Mesodermal cell (in vitro differentiated cells): ENCODE data around the gene KDM4C.
"Not testable (repeated sequence)": the region's sequence is repeated elsewhere in the genome, so short reads cannot be mapped to it uniquely, and the experiment has no call there.

ENCODE experiments used
- H3K27ac ChIP-seq: 2 replicates; pipeline ENCODE4 v1.7.0; 2013; ENCODE audit warnings: mild to moderate bottlenecking, low read depth, low read length, moderate library complexity; ENCODE audit not compliant: severe bottlenecking
- H3K36me3 ChIP-seq: 2 replicates; pipeline ENCODE4 v1.7.1; 2013; ENCODE audit warnings: mild to moderate bottlenecking, low read length, moderate library complexity; ENCODE audit not compliant: control insufficient read depth, insufficient read depth
- H3K4me1 ChIP-seq: one replicate; pipeline ENCODE4 v1.7.1; 2013; ENCODE audit warnings: mild to moderate bottlenecking, low read length; ENCODE audit not compliant: insufficient read depth, control insufficient read depth, poor library complexity, severe bottlenecking
- H3K4me3 ChIP-seq: 2 replicates; pipeline ENCODE4 v1.7.0; 2013; ENCODE audit warnings: low read length, control low read depth, mild to moderate bottlenecking; ENCODE audit not compliant: insufficient read depth, poor library complexity, severe bottlenecking; ENCODE audit errors: extremely low read depth
- H3K9me3 ChIP-seq: 2 replicates; pipeline ENCODE4 v1.7.1; 2013; ENCODE audit warnings: mild to moderate bottlenecking, low read length, moderate library complexity; ENCODE audit not compliant: control insufficient read depth
- WGBS, 2 experiments: methylation state at CpG; one replicate each; pipeline ENCODE4 v1.1.5; 2013; ENCODE audit warnings: missing lambda C conversion rate in 2 of 2; ENCODE audit not compliant: insufficient coverage in 2 of 2; 5-methylcytosine and 5-hydroxymethylcytosine counted together

Gene KDM4C

GRCh38 chr9:6945816-6946215 lies 188.0 kb downstream of the KDM4C start:
- H3K9me3 ChIP-seq, result peaks cover 4% of the 10 kb centered on the region

GRCh38 chr9:6946583-6947166 lies 188.9 kb downstream of the KDM4C start:
- no peak overlapping the region for H3K4me3 ChIP-seq
- H3K27ac ChIP-seq, result no peak overlapping the region
- H3K4me1 ChIP-seq, result no peaks in the 10 kb centered on the region
- WGBS, 2 experiments, result 100% methylated on average over 1 of the region's 3 CpGs; no CpG with 5 or more reads in 1 of the 2 experiments
- H3K36me3 ChIP-seq, result no peaks in the 10 kb centered on the region
- H3K9me3 ChIP-seq, result peaks cover 4% of the 10 kb centered on the region

More at GRCh38 chr9:6945816-6946215, 188.0 kb downstream of the KDM4C start:
- no peaks in the 10 kb centered on the region for H3K4me1 ChIP-seq
- no peak overlapping the region for H3K27ac ChIP-seq
- H3K4me3 ChIP-seq, result no peak overlapping the region
- no peaks in the 10 kb centered on the region for H3K36me3 ChIP-seq

GRCh38 chr9:6948921-6949320 lies 191.1 kb downstream of the KDM4C start:
- not testable (repeated sequence) for H3K9me3 ChIP-seq, H3K27ac ChIP-seq, H3K36me3 ChIP-seq, H3K4me3 ChIP-seq, H3K4me1 ChIP-seq
- 98 to 100% methylated on average over 7 to 25 of the region's 31 CpGs for WGBS, 2 experiments

- Histone ChIP-seq H3K36me3 (no peaks in the 10 kb centered on the region), H3K4me1 (peaks cover 9% of the 10 kb centered on the region), H3K27ac (peak overlapping the region; percentile 36), H3K9me3 (no peaks in the 10 kb centered on the region), H3K4me3 (no peak overlapping the region)
- 43 to 71% methylated on average over 3 to 4 of the region's 7 CpGs for whole genome bisulfite sequencing, 2 experiments
Measured at GRCh38 chr9:6955251-6955921, 197.6 kb downstream of the KDM4C start.

- H3K4me1 ChIP-seq, result peaks cover 9% of the 10 kb centered on the region
- no peaks in the 10 kb centered on the region for H3K36me3 ChIP-seq
- WGBS, 2 experiments, result 92 to 95% methylated on average over 2 of the region's 2 CpGs
- no peaks in the 10 kb centered on the region for H3K9me3 ChIP-seq
- H3K4me3 ChIP-seq, result no peak overlapping the region
- no peak overlapping the region for H3K27ac ChIP-seq
Measured at GRCh38 chr9:6956879-6957278, 199.1 kb downstream of the KDM4C start.

- peaks cover 9% of the 10 kb centered on the region for H3K4me1 ChIP-seq
- no peaks in the 10 kb centered on the region for H3K9me3 ChIP-seq
- H3K27ac ChIP-seq, result no peak overlapping the region
- no peaks in the 10 kb centered on the region for H3K36me3 ChIP-seq
- WGBS, 2 experiments, result 91 to 100% methylated on average over 2 to 3 of the region's 5 CpGs
- H3K4me3 ChIP-seq, result no peak overlapping the region
Measured at GRCh38 chr9:6959270-6960000, 201.7 kb downstream of the KDM4C start.

- Histone ChIP-seq H3K27ac (no peak overlapping the region), H3K4me3 (no peak overlapping the region), H3K36me3 (no peaks in the 10 kb centered on the region), H3K4me1 (no peaks in the 10 kb centered on the region), H3K9me3 (no peaks in the 10 kb centered on the region)
- WGBS, 2 experiments, result 86% methylated on average over 1 of the region's 3 CpGs; no CpG with 5 or more reads in 1 of the 2 experiments
Measured at GRCh38 chr9:6960777-6961176, 203.0 kb downstream of the KDM4C start.

GRCh38 chr9:6961845-6962522 lies 204.2 kb downstream of the KDM4C start:
- Histone ChIP-seq H3K36me3 (no peaks in the 10 kb centered on the region), H3K9me3 (no peaks in the 10 kb centered on the region), H3K4me1 (no peaks in the 10 kb centered on the region), H3K27ac (no peak overlapping the region), H3K4me3 (no peak overlapping the region)
- 94 to 96% methylated on average over 2 to 3 of the region's 5 CpGs for WGBS, 2 experiments

- 71 to 88% methylated on average over 1 of the region's 1 CpG for WGBS, 2 experiments
- Histone ChIP-seq H3K4me3 (no peak overlapping the region), H3K36me3 (no peaks in the 10 kb centered on the region), H3K9me3 (no peaks in the 10 kb centered on the region), H3K4me1 (no peaks in the 10 kb centered on the region), H3K27ac (no peak overlapping the region)
Measured at GRCh38 chr9:6965566-6965965, 207.8 kb downstream of the KDM4C start.

GRCh38 chr9:6968271-6968670 lies 210.5 kb downstream of the KDM4C start:
- WGBS, 2 experiments, result no CpG with 5 or more reads among the region's 3 CpGs
- Histone ChIP-seq H3K4me1 (no peaks in the 10 kb centered on the region), H3K9me3 (no peaks in the 10 kb centered on the region), H3K36me3 (no peaks in the 10 kb centered on the region), H3K4me3 (no peak overlapping the region), H3K27ac (no peak overlapping the region)
